Measurements from ENCODE around the gene SCRN3.
"Not testable (repeated sequence)": the region's sequence is repeated elsewhere in the genome, so short reads cannot be mapped to it uniquely, and the experiment has no call there.

SCRN3 gene

DNA sequence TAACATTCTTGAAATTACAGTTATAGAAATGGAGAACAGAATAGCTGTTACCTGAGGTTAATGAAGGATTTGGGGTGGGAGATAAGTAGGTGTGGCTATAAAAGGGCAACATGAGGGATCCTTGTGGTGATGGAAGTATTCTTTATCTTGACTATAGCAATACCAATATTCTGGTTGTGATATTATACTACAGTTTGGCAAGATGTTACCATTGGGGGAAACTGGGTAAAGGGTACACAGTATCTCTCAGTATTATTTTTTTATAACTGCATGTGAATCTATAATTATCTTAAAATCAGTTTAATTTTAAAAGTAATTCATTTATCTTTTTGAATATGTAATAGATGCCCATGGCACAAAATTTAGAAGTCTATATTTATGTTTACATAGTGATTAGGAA is 8.1 kb downstream of the SCRN3 start:
- H3K4me3 ChIP-seq (ENCODE audit: low read depth, low read length, poor library complexity, severe bottlenecking) = no peak overlapping the region
- H3K4me1 ChIP-seq (ENCODE audit: insufficient read depth, low read length, severe bottlenecking) = no peaks in the 10 kb centered on the region
- no peak overlapping the region for H3K9ac ChIP-seq (ENCODE audit: low read length)
- no peaks in the 10 kb centered on the region for H3K9me3 ChIP-seq (ENCODE audit: low read length)
- H3K9me2 ChIP-seq (ENCODE audit: low read depth, low read length) = no peaks in the 10 kb centered on the region
- no peak for TF ChIP-seq EZH2 (IDR thresholded peaks at IDR 0.05; ENCODE audit: borderline replicate concordance, low read length)
- TF ChIP-seq, protein P1, sequence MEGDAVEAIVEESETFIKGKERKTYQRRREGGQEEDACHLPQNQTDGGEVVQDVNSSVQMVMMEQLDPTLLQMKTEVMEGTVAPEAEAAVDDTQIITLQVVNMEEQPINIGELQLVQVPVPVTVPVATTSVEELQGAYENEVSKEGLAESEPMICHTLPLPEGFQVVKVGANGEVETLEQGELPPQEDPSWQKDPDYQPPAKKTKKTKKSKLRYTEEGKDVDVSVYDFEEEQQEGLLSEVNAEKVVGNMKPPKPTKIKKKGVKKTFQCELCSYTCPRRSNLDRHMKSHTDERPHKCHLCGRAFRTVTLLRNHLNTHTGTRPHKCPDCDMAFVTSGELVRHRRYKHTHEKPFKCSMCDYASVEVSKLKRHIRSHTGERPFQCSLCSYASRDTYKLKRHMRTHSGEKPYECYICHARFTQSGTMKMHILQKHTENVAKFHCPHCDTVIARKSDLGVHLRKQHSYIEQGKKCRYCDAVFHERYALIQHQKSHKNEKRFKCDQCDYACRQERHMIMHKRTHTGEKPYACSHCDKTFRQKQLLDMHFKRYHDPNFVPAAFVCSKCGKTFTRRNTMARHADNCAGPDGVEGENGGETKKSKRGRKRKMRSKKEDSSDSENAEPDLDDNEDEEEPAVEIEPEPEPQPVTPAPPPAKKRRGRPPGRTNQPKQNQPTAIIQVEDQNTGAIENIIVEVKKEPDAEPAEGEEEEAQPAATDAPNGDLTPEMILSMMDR (IDR thresholded peaks at IDR 0.05; ENCODE audit: low read length) = no peak
- H2AFZ ChIP-seq (ENCODE audit: low read length) = no peak overlapping the region
- H3K27me3 ChIP-seq (ENCODE audit: insufficient read depth, low read length) = no peaks in the 10 kb centered on the region
- no peaks in the 10 kb centered on the region for H4K20me1 ChIP-seq (ENCODE audit: insufficient read depth, low read length)
- no peaks in the 10 kb centered on the region for H3F3A ChIP-seq (ENCODE audit: insufficient read depth, low read length)
- H3K36me3 ChIP-seq (ENCODE audit: insufficient read depth, low read length) = peaks cover 22% of the 10 kb centered on the region
- H3K27ac ChIP-seq (ENCODE audit: low read depth, low read length, poor library complexity, severe bottlenecking) = no peak overlapping the region
- H3K4me2 ChIP-seq (ENCODE audit: low read length) = no peak overlapping the region
- H3K79me2 ChIP-seq (ENCODE audit: insufficient read depth, low read length) = no peaks in the 10 kb centered on the region

DNA sequence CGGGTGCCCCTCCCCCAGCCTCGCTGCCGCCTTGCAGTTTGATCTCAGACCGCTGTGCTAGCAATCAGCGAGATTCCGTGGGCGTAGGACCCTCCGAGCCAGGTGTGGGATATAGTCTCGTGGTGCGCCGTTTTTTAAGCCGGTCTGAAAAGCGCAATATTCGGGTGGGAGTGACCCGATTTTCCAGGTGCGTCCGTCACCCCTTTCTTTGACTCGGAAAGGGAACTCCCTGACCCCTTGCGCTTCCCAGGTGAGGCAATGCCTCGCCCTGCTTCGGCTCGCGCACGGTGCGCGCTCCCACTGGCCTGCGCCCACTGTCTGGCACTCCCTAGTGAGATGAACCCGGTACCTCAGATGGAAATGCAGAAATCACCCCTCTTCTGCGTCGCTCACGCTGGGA is 14.5 kb downstream of the SCRN3 start:
- not testable (repeated sequence) for H3K36me3 ChIP-seq (ENCODE audit: insufficient read depth, low read length); H3K4me2 ChIP-seq (ENCODE audit: low read length); H3K9ac ChIP-seq (ENCODE audit: low read length)

DNA sequence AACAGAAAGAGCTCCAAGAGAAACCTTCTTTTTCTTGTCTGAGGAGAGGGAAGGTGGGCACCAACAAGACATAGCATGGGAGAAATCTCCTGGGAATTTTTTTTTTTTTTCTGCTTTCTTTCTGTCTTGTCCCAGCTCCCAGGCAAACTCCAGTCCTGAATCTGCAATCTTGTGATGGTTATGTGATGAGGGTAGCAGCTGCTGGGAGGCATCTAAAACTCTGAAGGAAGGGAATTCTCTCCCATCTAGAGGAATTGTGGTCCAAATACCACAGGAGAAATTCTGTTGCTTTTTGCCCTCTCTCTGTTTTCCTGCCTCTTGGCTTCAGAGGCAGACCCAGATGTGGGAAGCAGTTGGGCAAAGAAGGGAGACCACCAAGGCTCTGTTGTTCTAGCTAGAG is 16.7 kb downstream of the SCRN3 start:
- Histone ChIP-seq H3K4me1 (ENCODE audit: insufficient read depth, low read length, severe bottlenecking) (no peaks in the 10 kb centered on the region), H3K36me3 (ENCODE audit: insufficient read depth, low read length) (0 out of 2 replicates have a peak, but pooled peaks cover 8% of the 10 kb centered on the region), H3K9me2 (ENCODE audit: low read depth, low read length) (no peaks in the 10 kb centered on the region), H3K27ac (ENCODE audit: low read depth, low read length, poor library complexity, severe bottlenecking) (no peak overlapping the region), H2AFZ (ENCODE audit: low read length) (no peak overlapping the region), H3K79me2 (ENCODE audit: insufficient read depth, low read length) (no peaks in the 10 kb centered on the region), H3K9ac (ENCODE audit: low read length) (no peak overlapping the region), H3K27me3 (ENCODE audit: insufficient read depth, low read length) (no peaks in the 10 kb centered on the region), H3K4me3 (ENCODE audit: low read depth, low read length, poor library complexity, severe bottlenecking) (no peak overlapping the region), H3F3A (ENCODE audit: insufficient read depth, low read length) (no peaks in the 10 kb centered on the region), H3K9me3 (ENCODE audit: low read length) (no peaks in the 10 kb centered on the region), H4K20me1 (ENCODE audit: insufficient read depth, low read length) (no peaks in the 10 kb centered on the region), H3K4me2 (ENCODE audit: low read length) (no peak overlapping the region)
- TF ChIP-seq, protein P1 (IDR thresholded peaks at IDR 0.05; ENCODE audit: low read length) = no peak
- no peak for TF ChIP-seq EZH2 (IDR thresholded peaks at IDR 0.05; ENCODE audit: borderline replicate concordance, low read length)

More for the DNA sequence above, 14.5 kb downstream of the SCRN3 start:
- H3F3A ChIP-seq (ENCODE audit: insufficient read depth, low read length); H3K4me1 ChIP-seq (ENCODE audit: insufficient read depth, low read length, severe bottlenecking); H3K79me2 ChIP-seq (ENCODE audit: insufficient read depth, low read length); H4K20me1 ChIP-seq (ENCODE audit: insufficient read depth, low read length); H2AFZ ChIP-seq (ENCODE audit: low read length); H3K27ac ChIP-seq (ENCODE audit: low read depth, low read length, poor library complexity, severe bottlenecking); H3K27me3 ChIP-seq (ENCODE audit: insufficient read depth, low read length); H3K9me2 ChIP-seq (ENCODE audit: low read depth, low read length); H3K9me3 ChIP-seq (ENCODE audit: low read length); H3K4me3 ChIP-seq (ENCODE audit: low read depth, low read length, poor library complexity, severe bottlenecking): not testable (repeated sequence)

DNA sequence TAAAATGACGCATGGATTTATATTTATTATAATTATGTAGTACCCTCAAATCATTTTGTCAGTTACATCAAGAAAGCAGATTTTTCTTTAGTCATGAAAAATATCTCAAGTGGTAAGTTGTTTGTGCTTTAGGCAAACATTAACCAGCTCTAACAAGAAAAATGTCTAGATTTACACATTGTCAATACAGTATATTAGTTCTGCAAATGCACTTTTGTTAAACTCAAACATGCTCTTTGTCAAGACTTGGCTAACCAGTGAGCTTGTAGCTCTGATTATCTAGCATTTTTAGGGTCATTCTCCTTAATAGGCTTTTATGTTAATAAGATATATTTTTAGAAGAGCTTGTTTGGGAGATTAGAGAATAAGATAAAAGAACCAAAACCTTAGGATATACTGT is 32.7 kb downstream of the SCRN3 start:
- H3K36me3 ChIP-seq (ENCODE audit: insufficient read depth, low read length) = peaks cover 14% of the 10 kb centered on the region
- no peak overlapping the region for H2AFZ ChIP-seq (ENCODE audit: low read length)
- no peaks in the 10 kb centered on the region for H4K20me1 ChIP-seq (ENCODE audit: insufficient read depth, low read length)
- no peak overlapping the region for H3K4me3 ChIP-seq (ENCODE audit: low read depth, low read length, poor library complexity, severe bottlenecking)
- no peaks in the 10 kb centered on the region for H3F3A ChIP-seq (ENCODE audit: insufficient read depth, low read length)
- H3K79me2 ChIP-seq (ENCODE audit: insufficient read depth, low read length) = no peaks in the 10 kb centered on the region
- H3K27ac ChIP-seq (ENCODE audit: low read depth, low read length, poor library complexity, severe bottlenecking) = no peak overlapping the region
- peaks cover 8% of the 10 kb centered on the region; the same call in 1 of the 2 replicates for H3K9me3 ChIP-seq (ENCODE audit: low read length)
- no peak overlapping the region for H3K4me2 ChIP-seq (ENCODE audit: low read length)
- H3K9me2 ChIP-seq (ENCODE audit: low read depth, low read length) = no peaks in the 10 kb centered on the region
- TF ChIP-seq, protein P1 (IDR thresholded peaks at IDR 0.05; ENCODE audit: low read length) = no peak
- no peak overlapping the region for H3K9ac ChIP-seq (ENCODE audit: low read length)
- H3K4me1 ChIP-seq (ENCODE audit: insufficient read depth, low read length, severe bottlenecking) = no peaks in the 10 kb centered on the region
- H3K27me3 ChIP-seq (ENCODE audit: insufficient read depth, low read length) = no peaks in the 10 kb centered on the region
